Ishikawa (cell line): ENCODE data around the gene HOXB5.

Experiments
- CEBPB ChIP-seq: IDR thresholded peaks from 2 replicates; pipeline ENCODE4 v1.6.1; 2012
- CREB1 ChIP-seq: IDR thresholded peaks from 2 replicates; pipeline ENCODE4 v1.6.1; 2012; ENCODE audit warnings: low read depth
- EGR1 ChIP-seq: IDR thresholded peaks from 2 replicates; pipeline ENCODE4 v1.6.1; 2012
- EP300 ChIP-seq: IDR thresholded peaks from 2 replicates; pipeline ENCODE4 v1.6.1; 2012; ENCODE audit warnings: borderline replicate concordance
- FOXM1 ChIP-seq: IDR thresholded peaks from 2 replicates; pipeline ENCODE4 v1.6.1; 2012; ENCODE audit warnings: low read depth, borderline replicate concordance
- MAX ChIP-seq: IDR thresholded peaks from 2 replicates; pipeline ENCODE4 v1.6.1; 2012
- NFIC ChIP-seq: IDR thresholded peaks from 2 replicates; pipeline ENCODE4 v1.6.1; 2012
- RAD21 ChIP-seq: IDR thresholded peaks from 2 replicates; pipeline ENCODE4 v1.6.1; 2012; ENCODE audit warnings: low read depth
- REST ChIP-seq: IDR thresholded peaks from 2 replicates; pipeline ENCODE4 v1.6.1; 2012; ENCODE audit warnings: low read depth, mild to moderate bottlenecking
- TAF1 ChIP-seq: IDR thresholded peaks from 2 replicates; pipeline ENCODE4 v1.6.1; 2012; ENCODE audit warnings: low read depth, mild to moderate bottlenecking
- TCF12 ChIP-seq: IDR thresholded peaks from 2 replicates; pipeline ENCODE4 v1.6.1; 2012; ENCODE audit warnings: low read depth
- TEAD4 ChIP-seq: IDR thresholded peaks from 2 replicates; pipeline ENCODE4 v1.6.1; 2012
- USF1 ChIP-seq: IDR thresholded peaks from 2 replicates; pipeline ENCODE4 v1.6.1; 2012
- YY1 ChIP-seq: IDR thresholded peaks from 2 replicates; pipeline ENCODE4 v1.6.1; 2012; ENCODE audit warnings: low read depth
- ZBTB7A ChIP-seq: IDR thresholded peaks from 2 replicates; pipeline ENCODE4 v1.6.1; 2012; ENCODE audit warnings: low read depth

The HOXB5 gene

GRCh38 chr17:48591255-48592056 lies 2.1 kb downstream of the HOXB5 start:
- TF ChIP-seq CEBPB: no peak
- no peak for TF ChIP-seq FOXM1
- no peak for TF ChIP-seq RAD21
- TF ChIP-seq ZBTB7A: no peak
- no peak for TF ChIP-seq EP300
- TF ChIP-seq EGR1: no peak
- no peak for TF ChIP-seq TCF12

- TF ChIP-seq MAX: no peak
- no peak for TF ChIP-seq RAD21
- no peak for TF ChIP-seq REST
- no peak for TF ChIP-seq EP300
- TF ChIP-seq FOXM1: no peak
These were observed 2.9 kb downstream of the HOXB5 start for GRCh38 chr17:48590607-48591161.

GRCh38 chr17:48589831-48590606 lies 3.6 kb downstream of the HOXB5 start, which contains the start of gene HOXB3:
HOXB3 (minus strand) TSS chr17:48590241; CDS start chr17:48552474, 37,767 bp downstream.
- TF ChIP-seq CEBPB (no peak), MAX (no peak), NFIC (no peak), TAF1 (peak; percentile 34; the same call in 1 of the 2 replicates), USF1 (peak; percentile 84), EP300 (peak; percentile 29; the same call in 1 of the 2 replicates), YY1 (no peak), EGR1 (no peak), FOXM1 (no peak), REST (no peak), ZBTB7A (no peak), CREB1 (no peak), TCF12 (peak; percentile 55), RAD21 (no peak), TEAD4 (peak; percentile 28; the same call in 1 of the 2 replicates)

GRCh38 chr17:48589060-48589830 lies 4.3 kb downstream of the HOXB5 start:
- TF ChIP-seq MAX (no peak), EP300 (no peak), NFIC (no peak), USF1 (no peak), YY1 (no peak), RAD21 (no peak), ZBTB7A (no peak), FOXM1 (no peak), TCF12 (no peak), EGR1 (no peak), CREB1 (no peak), CEBPB (no peak), TAF1 (no peak), TEAD4 (no peak), REST (no peak)
